ENCODE measurements around the gene KLF15.

- TF ChIP-seq, protein P1, sequence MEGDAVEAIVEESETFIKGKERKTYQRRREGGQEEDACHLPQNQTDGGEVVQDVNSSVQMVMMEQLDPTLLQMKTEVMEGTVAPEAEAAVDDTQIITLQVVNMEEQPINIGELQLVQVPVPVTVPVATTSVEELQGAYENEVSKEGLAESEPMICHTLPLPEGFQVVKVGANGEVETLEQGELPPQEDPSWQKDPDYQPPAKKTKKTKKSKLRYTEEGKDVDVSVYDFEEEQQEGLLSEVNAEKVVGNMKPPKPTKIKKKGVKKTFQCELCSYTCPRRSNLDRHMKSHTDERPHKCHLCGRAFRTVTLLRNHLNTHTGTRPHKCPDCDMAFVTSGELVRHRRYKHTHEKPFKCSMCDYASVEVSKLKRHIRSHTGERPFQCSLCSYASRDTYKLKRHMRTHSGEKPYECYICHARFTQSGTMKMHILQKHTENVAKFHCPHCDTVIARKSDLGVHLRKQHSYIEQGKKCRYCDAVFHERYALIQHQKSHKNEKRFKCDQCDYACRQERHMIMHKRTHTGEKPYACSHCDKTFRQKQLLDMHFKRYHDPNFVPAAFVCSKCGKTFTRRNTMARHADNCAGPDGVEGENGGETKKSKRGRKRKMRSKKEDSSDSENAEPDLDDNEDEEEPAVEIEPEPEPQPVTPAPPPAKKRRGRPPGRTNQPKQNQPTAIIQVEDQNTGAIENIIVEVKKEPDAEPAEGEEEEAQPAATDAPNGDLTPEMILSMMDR (IDR thresholded peaks at IDR 0.05 in 2 of 3, conservative IDR thresholded peaks at IDR 0.05 in 1 of 3; ENCODE audit: borderline replicate concordance in 1 of 3, insufficient read depth in 1 of 3, low read depth in 2 of 3, low read length in 2 of 3): no peak
- TF ChIP-seq ZNF274 (IDR thresholded peaks at IDR 0.05; ENCODE audit: low read depth, low read length) (no peak), SIN3A (IDR thresholded peaks at IDR 0.05; ENCODE audit: low read depth) (no peak), EZH2 (IDR thresholded peaks at IDR 0.05) (no peak), ELF1 (IDR thresholded peaks at IDR 0.05; ENCODE audit: borderline replicate concordance, low read depth) (no peak), POLR2A (IDR thresholded peaks at IDR 0.05; ENCODE audit: borderline replicate concordance, extremely low read depth, insufficient read depth, insufficient read length) (no peak), SP1 (IDR thresholded peaks at IDR 0.05; ENCODE audit: low read depth) (no peak), EZH2phosphoT487 (IDR thresholded peaks at IDR 0.05; ENCODE audit: borderline replicate concordance) (no peak)
- TF ChIP-seq, protein P2, sequence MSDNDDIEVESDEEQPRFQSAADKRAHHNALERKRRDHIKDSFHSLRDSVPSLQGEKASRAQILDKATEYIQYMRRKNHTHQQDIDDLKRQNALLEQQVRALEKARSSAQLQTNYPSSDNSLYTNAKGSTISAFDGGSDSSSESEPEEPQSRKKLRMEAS (IDR thresholded peaks at IDR 0.05): no peak
Measured at GRCh38 chr3:126360046-126360713, 3.0 kb upstream of the KLF15 start.

Data from HCT116 (cell line).